Measurements from ENCODE around the gene JUN.

Gene JUN
- total RNA-seq = 77.4 to 451 (median 155) reads per million in 17 experiments

DNA sequence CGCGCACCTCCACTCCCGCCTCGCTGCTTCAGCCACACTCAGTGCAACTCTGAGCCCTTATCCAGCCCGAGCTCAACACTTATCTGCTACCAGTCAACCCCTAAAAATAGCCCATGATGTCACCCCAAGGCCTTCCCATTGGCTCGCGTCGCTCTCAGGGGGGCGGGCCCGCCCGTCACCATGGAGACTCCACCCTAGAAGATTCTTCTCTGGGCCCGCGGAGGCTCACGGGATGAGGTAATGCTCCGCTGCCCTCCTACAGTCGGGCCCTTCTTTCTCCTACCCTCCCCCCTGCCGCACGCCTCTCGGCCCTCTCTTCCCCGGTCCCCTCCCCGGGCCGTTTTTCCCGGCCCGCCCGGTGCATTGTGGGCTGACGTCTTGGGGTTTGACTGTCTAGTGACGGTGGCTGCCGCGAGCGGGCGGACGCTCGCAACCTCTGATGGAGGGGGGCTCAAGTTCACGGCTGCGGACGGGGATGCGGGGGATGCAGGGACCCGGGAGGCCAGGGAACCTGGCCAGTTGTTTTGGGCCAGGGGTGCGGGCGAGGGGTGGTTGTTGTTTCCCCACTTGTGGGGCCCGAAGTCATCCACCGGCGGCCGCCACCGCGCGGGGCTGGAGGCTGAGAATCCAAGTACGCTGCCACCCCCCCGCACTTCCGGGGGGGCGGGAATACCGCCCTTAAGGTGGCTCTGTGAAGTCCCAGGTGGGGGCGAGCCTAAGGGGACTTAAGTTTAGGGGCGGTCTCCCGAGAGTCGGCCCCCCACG, at the start of gene JUN:
Gene JUN, minus strand, starts transcription at position 55 of the 765 bp plus-strand sequence. CDS start 977 bp downstream, outside the sequence.
- peak; percentile 100 for DNase-seq

DNA sequence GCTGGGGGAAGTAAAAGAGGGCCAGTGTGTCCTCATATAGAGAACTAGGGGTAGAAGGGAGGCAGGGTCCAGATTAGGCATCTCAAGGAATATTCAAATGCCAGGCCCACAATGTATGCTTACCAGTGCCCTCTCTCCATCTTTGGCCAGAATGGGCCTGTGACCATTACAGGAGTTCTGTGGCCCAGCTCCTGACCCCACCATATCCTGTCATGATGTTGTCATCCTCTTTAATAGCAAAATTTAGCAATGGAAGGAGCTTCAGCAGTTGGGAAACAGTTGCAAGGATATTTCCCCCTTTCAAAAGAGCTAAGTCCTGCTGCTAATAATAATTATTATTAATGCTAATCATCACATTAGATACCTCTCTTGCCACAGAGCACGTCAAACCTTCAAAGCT, 49.3 kb upstream of the JUN start:
- DNase-seq = peak; percentile 21 to 69 (median 56)

GRCh38 chr1:58830291-58830690, 46.4 kb upstream of the JUN start:
- no peak for DNase-seq

DNA sequence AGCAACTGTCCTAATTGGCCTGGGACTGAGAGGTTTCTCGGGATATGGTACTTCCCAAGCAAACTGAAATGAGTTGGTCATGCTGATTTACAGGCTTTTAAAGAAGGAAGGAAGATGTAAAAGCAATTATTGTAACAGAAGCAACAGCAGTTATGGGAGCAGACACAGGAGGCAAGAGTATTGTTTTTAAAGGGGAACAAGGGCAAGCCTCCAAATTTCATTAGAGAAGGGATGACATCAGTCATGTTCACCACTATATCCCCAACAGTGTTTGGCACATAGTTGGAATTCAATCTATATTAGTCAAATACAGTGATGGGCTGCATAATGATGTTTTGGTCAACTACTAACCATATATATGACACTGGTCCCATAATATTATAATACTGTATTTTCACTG, 46.0 kb upstream of the JUN start:
- peak in 3 of 4 experiments; percentile 28 to 59 (median 32) for DNase-seq

GRCh38 chr1:58827298-58827697, 43.5 kb upstream of the JUN start:
- DNase-seq = no peak

GRCh38 chr1:58824753-58825389, 41.0 kb upstream of the JUN start:
- no peak for DNase-seq

- peak; percentile 49 to 82 (median 71) for DNase-seq
These were observed 39.7 kb upstream of the JUN start for GRCh38 chr1:58823481-58824010.

DNA sequence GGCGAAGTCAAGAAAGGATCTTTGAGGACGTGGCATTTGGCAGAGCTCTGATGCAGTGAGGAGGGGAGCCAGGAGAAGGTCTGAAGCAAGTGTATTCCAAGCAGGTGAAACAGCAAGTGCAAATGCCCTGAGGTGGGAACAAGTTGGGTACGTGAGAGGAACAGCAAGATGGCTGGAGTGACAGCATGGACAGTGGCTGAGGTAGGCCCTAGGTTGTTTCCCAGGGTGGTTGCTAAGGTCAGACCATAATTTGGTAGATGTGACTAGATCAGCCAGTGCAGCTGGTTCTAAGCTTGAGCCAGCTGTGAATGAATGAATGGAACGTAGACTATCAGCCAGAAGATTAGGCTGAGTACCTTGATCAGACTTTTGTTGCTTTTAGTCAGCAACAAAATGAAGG, 37.5 kb upstream of the JUN start:
- no peak for DNase-seq

GRCh38 chr1:58818976-58819375, 35.1 kb upstream of the JUN start:
- no peak for DNase-seq

GRCh38 chr1:58818075-58818474, 34.2 kb upstream of the JUN start:
- no peak for DNase-seq

GRCh38 chr1:58816747-58817221, 32.9 kb upstream of the JUN start:
- DNase-seq = no peak

- peak; percentile 94 to 98 (median 96) for DNase-seq
These were observed 32.4 kb upstream of the JUN start for GRCh38 chr1:58816072-58816746.

- peak in 3 of 4 experiments; percentile 34 to 53 (median 50) for DNase-seq
These were observed 31.8 kb upstream of the JUN start for GRCh38 chr1:58815686-58816071.

GRCh38 chr1:58815069-58815685, 31.3 kb upstream of the JUN start:
- DNase-seq = peak; percentile 87 to 96 (median 94)

DNA sequence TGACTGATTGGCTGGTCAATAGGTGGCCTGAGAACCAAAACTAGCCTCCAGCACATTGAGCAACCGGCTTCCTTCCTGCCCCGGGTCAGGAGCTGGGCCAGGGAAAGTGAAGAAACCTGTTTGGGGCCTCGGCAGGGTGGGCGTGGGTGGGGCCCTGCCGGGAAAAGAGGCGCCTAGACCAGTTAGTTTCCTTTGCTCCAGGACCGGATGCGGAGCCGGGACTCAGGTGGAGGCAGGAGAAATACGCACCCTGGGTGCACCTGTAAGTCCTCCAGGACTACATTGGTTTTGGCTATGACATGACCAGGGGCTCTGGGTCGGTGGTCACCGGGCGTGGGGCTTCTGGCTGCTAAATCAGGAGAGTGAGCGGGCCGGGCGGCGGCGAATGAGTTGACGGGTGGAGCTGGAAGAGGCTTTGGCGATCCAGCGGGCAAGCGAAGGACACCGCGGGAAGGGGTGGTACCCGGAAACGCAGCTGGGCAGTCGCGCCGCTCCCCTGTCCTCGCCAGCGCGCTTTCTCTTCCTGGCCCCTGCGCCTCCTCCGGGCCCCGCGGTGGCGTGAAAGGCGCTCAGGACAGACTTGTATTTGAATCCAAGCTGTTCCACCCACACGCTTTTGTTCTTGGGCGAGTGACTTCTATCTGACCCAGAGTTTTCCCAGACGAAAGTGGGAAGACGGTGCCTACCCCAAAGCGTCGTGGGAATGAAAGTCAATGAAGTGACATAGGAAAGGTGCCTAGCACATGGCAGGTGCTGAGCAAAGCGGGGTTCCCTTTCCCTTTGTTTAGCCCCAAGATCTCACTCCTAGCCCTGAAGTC, 30.6 kb upstream of the JUN start:
- DNase-seq = peak in 1 of 4 experiments; percentile 52

DNA sequence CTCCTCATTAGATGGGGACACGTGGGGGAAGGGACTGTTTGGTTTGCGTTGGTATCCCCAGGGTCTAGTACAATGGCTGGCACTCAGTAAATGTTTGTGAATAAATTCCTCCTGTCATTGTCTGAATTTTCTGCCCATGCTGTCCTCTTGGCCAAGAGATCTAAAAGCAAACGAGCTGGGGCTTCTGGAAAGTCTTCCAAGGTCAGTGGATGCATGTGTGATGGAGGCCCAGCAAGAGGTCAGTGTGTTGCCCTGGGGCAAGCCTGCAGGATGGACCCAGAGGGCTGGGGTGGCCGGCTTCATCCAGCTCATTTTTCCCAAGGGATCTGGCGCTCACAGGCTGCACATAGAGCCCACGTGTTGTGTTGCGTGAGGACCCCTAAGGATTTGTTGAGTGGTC, 30.0 kb upstream of the JUN start:
- no peak for DNase-seq

GRCh38 chr1:58813361-58813760, 29.5 kb upstream of the JUN start:
- DNase-seq = peak in 1 of 4 experiments; percentile 34

DNA sequence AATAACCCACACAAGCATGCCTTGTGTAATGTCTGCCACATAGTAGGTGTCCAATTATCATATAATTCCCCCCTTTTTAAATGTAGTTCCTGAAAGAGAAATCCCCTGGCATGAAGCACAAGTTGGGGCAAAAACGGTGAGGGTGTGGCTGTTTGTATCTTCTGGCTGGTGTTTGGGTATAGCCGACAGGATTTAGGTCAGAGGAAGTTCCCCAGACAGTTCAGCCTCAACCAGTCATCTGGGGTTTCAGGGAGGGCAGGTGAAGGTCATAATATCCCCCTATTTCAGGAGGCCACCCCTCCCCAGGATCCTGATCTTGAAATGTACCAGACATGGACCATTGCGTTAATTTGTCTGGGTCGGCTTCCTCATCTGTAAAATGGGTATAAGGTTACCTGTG, 29.1 kb upstream of the JUN start:
- DNase-seq = no peak

GRCh38 chr1:58812468-58812867, 28.6 kb upstream of the JUN start:
- no peak for DNase-seq

- no peak for DNase-seq
These were observed 27.5 kb upstream of the JUN start for GRCh38 chr1:58811303-58811702.

GRCh38 chr1:58809325-58810010, 25.6 kb upstream of the JUN start:
- peak; percentile 70 to 90 (median 88) for DNase-seq
